Measurements from ENCODE around the gene ATP2A3.

ATP2A3 gene

DNA sequence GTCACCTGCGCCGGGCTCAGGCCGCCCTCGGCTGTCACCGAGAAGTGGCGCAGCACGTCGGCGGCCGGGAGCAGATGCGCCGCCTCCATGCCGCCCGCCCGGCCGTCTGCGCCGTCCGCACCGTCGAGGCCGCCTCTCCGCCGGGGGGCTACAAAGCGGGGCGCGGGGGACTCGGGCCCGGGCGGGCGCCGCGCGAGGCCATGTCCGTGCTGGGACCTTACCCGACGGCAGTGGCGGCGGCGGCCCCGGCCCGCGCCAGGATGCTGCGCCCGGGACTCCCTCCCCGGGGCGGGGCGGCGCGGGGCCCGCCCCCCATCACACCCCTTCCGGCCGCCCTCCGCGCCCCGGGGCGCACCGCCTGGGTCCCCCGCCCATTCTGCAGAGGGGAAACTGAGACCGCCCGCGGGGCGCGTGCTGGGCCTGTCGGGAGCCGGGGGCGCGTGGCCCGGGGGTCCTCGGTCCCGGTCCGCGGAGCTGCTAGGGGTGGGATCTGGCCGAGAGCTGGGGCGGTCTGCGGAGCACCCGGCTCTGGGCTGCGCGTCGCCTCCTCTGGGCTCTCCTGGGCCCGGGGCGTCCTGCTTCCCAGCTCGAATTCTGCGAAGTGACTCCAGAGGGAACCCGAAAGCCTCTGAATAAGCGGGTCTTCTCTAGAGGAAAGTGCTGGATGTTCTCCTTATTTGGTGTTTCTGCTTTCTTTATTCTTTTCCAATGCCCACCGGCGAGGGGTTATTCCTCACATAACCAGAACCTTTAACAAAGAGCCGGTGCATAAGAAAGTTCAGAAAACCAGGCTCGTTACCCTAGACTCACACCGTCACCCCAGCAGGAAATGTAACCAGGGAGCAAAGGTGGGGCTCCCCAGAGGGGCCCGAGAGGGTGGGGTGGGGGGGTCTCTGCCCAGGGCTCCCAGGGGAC is at the start of gene ATP2A3:
ATP2A3 (minus strand) TSS at position 235 of the 915 bp plus-strand sequence; CDS start at position 89, 146 bp downstream.
- Histone ChIP-seq H3K4me1 (ENCODE audit: control insufficient read depth, insufficient read depth, low read length) (peaks cover 65% of the 10 kb centered on the region), H3K27me3 (ENCODE audit: control insufficient read depth, insufficient read depth, low read length) (no peaks in the 10 kb centered on the region), H3K9ac (ENCODE audit: low read length) (peak within 1 kb of the TSS; percentile 79), H3K36me3 (ENCODE audit: control insufficient read depth, insufficient read depth, low read length) (no peaks in the 10 kb centered on the region), H3K9me3 (ENCODE audit: control insufficient read depth, low read length) (no peaks in the 10 kb centered on the region), H3K4me3 (ENCODE audit: low read length) (peak within 1 kb of the TSS; percentile 75)

DNA sequence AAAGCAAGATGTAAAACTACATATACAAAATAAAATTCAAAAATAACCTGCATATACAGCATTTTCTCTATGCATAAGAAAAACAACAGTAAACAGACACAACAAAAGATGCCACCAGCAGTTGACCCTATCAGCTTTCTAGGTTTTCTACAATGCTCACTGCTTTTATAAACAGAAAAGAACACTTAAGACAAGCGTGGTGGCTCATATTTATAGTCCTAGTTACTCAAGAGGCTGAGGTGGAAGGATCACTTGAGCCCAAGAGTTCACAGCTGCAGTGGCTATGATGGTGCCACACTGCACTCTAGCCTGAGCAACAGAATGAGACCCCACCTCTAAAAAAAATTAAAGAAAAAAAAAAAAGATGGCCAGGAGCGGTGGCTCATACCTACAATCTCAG is 46.5 kb upstream of the ATP2A3 start:
- no peak overlapping the region for H3K4me3 ChIP-seq (ENCODE audit: low read length)
- H3K27me3 ChIP-seq (ENCODE audit: control insufficient read depth, insufficient read depth, low read length) = no peaks in the 10 kb centered on the region
- peaks cover 15% of the 10 kb centered on the region for H3K4me1 ChIP-seq (ENCODE audit: control insufficient read depth, insufficient read depth, low read length)
- peaks cover 41% of the 10 kb centered on the region for H3K36me3 ChIP-seq (ENCODE audit: control insufficient read depth, insufficient read depth, low read length)
- no peak overlapping the region for H3K9ac ChIP-seq (ENCODE audit: low read length)
- no peaks in the 10 kb centered on the region for H3K9me3 ChIP-seq (ENCODE audit: control insufficient read depth, low read length)

DNA sequence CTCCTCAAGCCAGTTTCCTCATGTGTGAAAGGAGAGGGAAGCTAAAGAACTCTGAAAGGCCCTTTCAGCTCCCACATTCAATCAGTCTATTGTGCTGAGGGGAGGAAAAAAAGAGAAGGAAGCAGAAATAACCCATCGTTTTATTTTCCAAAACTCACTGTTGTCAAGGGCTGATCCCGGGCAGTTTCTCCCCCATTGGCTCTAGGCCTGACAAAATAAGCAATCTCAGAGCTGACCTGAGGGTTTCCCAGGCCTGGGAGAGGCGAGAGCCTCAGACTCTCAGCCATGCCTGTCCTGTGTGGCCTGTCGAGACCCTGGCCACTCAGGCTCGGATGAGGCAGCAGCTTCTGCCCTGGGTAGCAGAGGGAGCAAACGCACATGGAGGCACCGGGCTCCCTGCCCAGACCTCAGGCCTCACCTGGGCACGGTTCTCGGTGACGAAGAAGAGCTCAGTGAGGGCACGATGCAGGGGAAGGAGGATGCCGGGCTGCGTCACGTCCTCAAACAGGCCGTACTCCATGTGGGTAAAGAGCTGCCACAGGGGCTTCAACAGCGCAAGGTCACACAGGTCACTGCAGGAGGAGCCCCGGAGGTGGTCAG is 45.0 kb upstream of the ATP2A3 start:
- Histone ChIP-seq H3K27me3 (ENCODE audit: control insufficient read depth, insufficient read depth, low read length) (no peaks in the 10 kb centered on the region), H3K36me3 (ENCODE audit: control insufficient read depth, insufficient read depth, low read length) (peaks cover 35% of the 10 kb centered on the region), H3K9me3 (ENCODE audit: control insufficient read depth, low read length) (no peaks in the 10 kb centered on the region), H3K4me3 (ENCODE audit: low read length) (no peak overlapping the region), H3K9ac (ENCODE audit: low read length) (no peak overlapping the region), H3K4me1 (ENCODE audit: control insufficient read depth, insufficient read depth, low read length) (peaks cover 29% of the 10 kb centered on the region)

DNA sequence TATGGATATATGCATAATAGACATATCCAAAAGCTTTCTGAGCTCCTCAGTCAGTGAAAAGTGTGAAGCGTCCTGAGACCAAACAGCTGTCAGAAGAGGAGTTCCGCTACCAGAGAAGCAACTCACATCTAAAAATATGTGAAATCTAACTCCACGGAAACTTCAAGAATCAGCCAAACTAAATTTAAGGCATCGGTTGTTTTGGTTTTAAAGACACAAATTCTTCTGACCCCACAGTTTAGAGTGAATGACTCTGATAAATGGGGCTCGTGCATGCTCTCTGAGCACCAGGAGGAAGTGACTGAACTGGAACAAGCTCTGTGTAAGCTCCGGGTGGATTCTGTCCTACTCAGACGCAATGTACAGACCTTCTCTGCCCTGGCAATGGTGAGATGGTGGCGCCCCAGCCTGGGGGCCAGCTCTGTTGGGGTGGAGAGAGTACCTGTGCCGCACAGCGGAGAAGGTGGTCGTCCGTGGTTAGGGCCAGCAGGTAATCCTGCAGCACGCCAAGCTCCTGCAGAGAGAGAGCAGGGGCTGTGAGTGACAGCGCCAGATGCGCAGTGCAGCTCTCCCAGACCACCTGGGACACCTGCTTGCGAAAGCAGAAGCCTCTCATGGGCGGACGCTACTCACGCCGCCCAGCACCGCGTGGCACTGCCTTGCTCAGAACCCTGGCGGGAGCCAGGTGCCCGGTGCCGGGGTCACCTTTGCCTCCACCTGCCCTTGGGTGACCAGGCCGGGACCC is 44.4 kb upstream of the ATP2A3 start:
- Histone ChIP-seq H3K27me3 (ENCODE audit: control insufficient read depth, insufficient read depth, low read length) (no peaks in the 10 kb centered on the region), H3K4me3 (ENCODE audit: low read length) (no peak overlapping the region), H3K9me3 (ENCODE audit: control insufficient read depth, low read length) (no peaks in the 10 kb centered on the region), H3K36me3 (ENCODE audit: control insufficient read depth, insufficient read depth, low read length) (peaks cover 31% of the 10 kb centered on the region), H3K9ac (ENCODE audit: low read length) (no peak overlapping the region), H3K4me1 (ENCODE audit: control insufficient read depth, insufficient read depth, low read length) (peaks cover 36% of the 10 kb centered on the region)

DNA sequence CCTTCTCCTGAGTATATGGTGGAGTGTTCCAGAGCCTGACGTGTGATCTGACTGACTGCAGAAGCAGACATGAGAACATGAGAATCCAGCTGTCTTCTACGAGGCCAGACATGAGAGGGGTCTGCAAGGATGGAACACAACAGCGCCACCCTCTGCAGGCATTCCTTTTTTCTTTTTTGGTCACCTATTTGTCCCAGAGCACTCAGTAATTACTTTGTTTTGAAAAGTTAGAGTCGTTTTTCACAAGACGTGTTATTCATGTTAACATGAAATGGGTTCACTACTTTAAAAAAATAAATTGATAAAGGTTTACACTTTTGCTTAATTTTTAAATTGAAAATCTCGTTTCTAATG is 43.8 kb upstream of the ATP2A3 start:
- no peak overlapping the region for H3K9ac ChIP-seq (ENCODE audit: low read length)
- H3K4me3 ChIP-seq (ENCODE audit: low read length) = no peak overlapping the region
- H3K9me3 ChIP-seq (ENCODE audit: control insufficient read depth, low read length) = no peaks in the 10 kb centered on the region
- H3K4me1 ChIP-seq (ENCODE audit: control insufficient read depth, insufficient read depth, low read length) = peaks cover 42% of the 10 kb centered on the region
- H3K36me3 ChIP-seq (ENCODE audit: control insufficient read depth, insufficient read depth, low read length) = peaks cover 31% of the 10 kb centered on the region
- no peaks in the 10 kb centered on the region for H3K27me3 ChIP-seq (ENCODE audit: control insufficient read depth, insufficient read depth, low read length)

DNA sequence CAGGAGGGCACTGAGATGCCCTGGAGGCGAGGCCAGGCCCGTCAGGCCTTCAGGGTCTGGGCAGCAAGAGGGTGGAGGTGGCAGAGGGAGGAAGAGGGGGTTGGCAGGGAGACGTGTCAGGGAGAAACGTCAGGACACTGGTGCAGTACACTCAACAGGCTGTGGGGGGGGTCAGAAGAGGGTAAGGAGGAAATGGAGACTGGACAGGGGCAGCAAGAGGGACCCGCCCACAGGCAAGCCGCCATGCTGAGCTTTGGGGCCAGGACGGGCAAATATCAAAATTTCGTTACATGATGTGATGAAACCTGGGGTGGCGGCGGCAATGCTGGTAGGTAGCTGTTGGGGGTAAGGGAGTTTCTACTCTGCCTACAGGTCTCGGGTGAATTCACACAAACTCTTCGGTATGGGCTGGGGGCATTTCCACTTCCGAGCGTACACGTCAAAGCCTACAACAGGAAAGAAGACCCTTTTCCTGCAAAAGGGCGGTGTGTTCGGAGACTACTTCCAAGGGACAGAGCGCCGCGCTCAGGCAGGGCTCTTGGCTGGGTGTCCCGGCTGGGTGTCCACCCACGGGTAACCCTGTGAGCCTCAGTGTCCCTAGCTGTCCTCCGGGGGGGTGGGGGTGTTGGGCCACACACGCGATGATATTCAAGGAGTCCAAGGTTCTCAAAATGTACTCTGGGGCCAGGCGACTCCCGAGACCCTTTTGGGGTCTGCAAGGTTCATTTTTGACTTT is 43.3 kb upstream of the ATP2A3 start:
- H3K36me3 ChIP-seq (ENCODE audit: control insufficient read depth, insufficient read depth, low read length) = peaks cover 31% of the 10 kb centered on the region
- peaks cover 47% of the 10 kb centered on the region for H3K4me1 ChIP-seq (ENCODE audit: control insufficient read depth, insufficient read depth, low read length)
- H3K9ac ChIP-seq (ENCODE audit: low read length) = peak overlapping the region; percentile 4
- H3K27me3 ChIP-seq (ENCODE audit: control insufficient read depth, insufficient read depth, low read length) = no peaks in the 10 kb centered on the region
- H3K9me3 ChIP-seq (ENCODE audit: control insufficient read depth, low read length) = no peaks in the 10 kb centered on the region
- no peak overlapping the region for H3K4me3 ChIP-seq (ENCODE audit: low read length)

DNA sequence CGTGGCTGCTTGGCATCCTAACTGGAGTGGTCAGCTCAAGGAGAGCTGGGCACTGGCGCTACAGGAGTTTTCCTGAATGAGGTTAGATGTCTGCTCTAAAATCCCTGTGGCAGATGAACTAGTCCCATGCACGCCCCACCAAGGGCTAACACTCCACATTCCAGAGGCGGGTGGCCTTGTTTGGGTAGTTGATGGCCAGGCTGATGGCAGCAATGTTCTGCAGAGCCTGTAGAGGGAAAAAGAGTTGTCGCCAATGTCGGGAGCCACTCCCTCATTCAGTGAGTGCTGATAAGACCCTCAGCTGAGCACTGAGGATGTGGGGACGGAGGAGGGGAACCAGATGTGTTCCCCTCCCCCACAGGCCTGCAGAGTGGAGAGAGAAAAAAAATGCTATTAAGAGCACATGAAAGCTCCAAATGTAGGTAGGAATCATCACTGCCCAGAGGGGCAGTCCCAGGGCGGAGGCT is 42.5 kb upstream of the ATP2A3 start:
- no peaks in the 10 kb centered on the region for H3K27me3 ChIP-seq (ENCODE audit: control insufficient read depth, insufficient read depth, low read length)
- H3K4me1 ChIP-seq (ENCODE audit: control insufficient read depth, insufficient read depth, low read length) = peaks cover 54% of the 10 kb centered on the region
- H3K9ac ChIP-seq (ENCODE audit: low read length) = no peak overlapping the region
- no peaks in the 10 kb centered on the region for H3K9me3 ChIP-seq (ENCODE audit: control insufficient read depth, low read length)
- H3K36me3 ChIP-seq (ENCODE audit: control insufficient read depth, insufficient read depth, low read length) = peaks cover 31% of the 10 kb centered on the region
- H3K4me3 ChIP-seq (ENCODE audit: low read length) = no peak overlapping the region

DNA sequence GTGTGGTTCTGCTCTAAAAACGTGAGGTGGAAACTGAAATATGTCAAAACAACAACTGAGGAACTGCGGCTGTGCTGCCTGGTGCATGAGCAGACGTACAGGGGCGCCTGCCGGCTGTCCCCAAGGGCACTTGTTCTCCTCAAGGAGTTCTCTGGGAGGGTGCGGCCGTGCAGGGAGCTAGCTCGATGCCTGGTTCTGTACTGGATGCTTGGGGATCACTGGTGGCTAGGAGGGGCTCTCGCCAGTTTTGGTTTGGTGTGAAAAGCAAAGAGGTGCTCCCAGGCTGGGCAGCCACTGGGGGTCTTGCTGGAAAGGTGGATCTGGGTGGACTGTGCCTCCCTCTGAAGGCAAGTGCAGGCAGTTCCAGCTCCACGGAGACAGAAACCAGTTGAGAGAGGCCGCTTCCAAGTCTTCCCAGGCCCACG is 41.9 kb upstream of the ATP2A3 start:
- H3K36me3 ChIP-seq (ENCODE audit: control insufficient read depth, insufficient read depth, low read length) = peaks cover 31% of the 10 kb centered on the region
- H3K4me3 ChIP-seq (ENCODE audit: low read length) = no peak overlapping the region
- no peaks in the 10 kb centered on the region for H3K27me3 ChIP-seq (ENCODE audit: control insufficient read depth, insufficient read depth, low read length)
- no peak overlapping the region for H3K9ac ChIP-seq (ENCODE audit: low read length)
- no peaks in the 10 kb centered on the region for H3K9me3 ChIP-seq (ENCODE audit: control insufficient read depth, low read length)
- peaks cover 54% of the 10 kb centered on the region for H3K4me1 ChIP-seq (ENCODE audit: control insufficient read depth, insufficient read depth, low read length)

DNA sequence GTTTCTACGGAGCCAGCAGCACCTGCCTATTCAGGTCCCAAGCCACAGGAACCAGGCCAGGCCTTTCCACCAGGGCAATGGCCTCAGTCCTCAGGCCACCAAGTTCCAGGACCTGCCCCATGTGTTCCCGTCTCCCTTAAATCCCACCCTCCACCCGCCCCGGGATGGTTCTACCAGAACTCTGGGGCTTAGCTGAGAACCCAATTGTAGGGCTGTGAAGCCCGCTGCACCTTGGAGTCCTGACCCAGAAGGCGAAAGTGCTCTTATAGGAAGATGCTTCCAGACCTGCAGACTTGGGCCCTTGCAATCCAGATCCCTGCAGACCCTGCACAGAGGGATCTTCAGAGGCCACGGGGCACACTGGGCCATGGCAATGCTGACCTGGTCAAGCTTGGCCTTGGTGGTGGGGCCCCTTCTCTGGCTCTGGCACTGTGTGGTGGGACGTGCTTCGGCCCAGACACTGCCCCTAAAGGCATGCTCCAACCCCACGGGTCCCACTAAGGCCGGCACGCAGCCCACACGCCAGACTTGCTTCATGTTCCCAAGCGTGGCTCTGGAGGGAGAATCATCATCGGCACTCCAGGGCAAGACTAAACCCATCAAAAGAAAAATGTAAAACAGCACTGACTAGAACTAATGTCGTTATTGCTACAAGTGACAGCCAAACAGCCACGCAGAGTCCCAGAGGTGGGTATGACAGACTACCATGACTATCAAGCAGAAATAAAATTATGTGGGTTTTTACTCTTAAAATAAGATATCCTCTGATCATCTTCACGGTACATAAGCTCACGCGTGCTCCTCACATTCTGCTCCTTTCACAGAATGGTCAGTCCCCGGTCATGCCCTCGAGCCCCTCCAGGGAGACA is 41.3 kb upstream of the ATP2A3 start:
- H3K9me3 ChIP-seq (ENCODE audit: control insufficient read depth, low read length) = no peaks in the 10 kb centered on the region

DNA sequence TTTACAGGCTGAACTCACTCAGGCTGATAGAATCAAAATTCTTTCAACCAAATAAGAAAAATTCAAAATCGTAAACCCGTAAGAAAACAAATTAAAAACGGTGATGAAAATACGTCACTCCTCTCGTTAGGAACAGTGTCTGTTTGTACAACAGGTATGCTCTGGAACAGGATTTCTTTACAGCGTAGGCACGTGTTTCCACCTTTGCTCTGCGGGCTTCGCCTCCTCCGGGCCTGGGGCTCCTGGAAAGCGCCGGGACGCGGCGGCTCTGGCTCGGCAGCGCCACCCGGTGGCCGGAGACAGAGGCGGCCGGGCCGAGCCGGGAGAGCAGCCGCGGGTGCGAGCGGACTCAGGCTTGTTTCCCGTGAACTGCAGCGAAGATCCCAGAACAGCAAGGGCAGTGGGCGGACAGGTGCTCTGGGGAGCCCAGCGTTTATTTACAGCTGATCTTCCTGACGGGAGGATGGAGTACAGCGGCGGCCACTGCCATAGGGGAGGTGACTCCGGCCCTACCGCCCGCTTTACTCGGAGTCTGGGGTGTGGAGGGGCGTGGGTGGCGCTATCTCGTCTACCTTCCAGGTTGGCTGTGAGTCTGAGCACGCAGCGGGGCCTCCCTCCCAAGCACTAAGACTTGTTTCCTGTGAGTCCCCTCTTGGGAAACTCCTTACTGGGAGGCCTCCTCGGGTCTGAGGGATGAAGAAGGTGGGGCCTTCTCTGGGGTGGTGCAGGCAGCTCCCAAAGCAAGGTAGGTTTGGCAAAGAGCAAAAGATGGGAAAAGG is 40.5 kb upstream of the ATP2A3 start:
- peaks cover 30% of the 10 kb centered on the region for H3K36me3 ChIP-seq (ENCODE audit: control insufficient read depth, insufficient read depth, low read length)
- peaks cover 3% of the 10 kb centered on the region for H3K27me3 ChIP-seq (ENCODE audit: control insufficient read depth, insufficient read depth, low read length)
- H3K9me3 ChIP-seq (ENCODE audit: control insufficient read depth, low read length) = no peaks in the 10 kb centered on the region
- H3K4me3 ChIP-seq (ENCODE audit: low read length) = no peak overlapping the region
- H3K9ac ChIP-seq (ENCODE audit: low read length) = peak overlapping the region; percentile 69
- H3K4me1 ChIP-seq (ENCODE audit: control insufficient read depth, insufficient read depth, low read length) = peaks cover 54% of the 10 kb centered on the region

More for the DNA sequence above, 41.3 kb upstream of the ATP2A3 start:
- Histone ChIP-seq H3K27me3 (ENCODE audit: control insufficient read depth, insufficient read depth, low read length) (peaks cover 3% of the 10 kb centered on the region), H3K4me1 (ENCODE audit: control insufficient read depth, insufficient read depth, low read length) (peaks cover 54% of the 10 kb centered on the region), H3K9ac (ENCODE audit: low read length) (peak overlapping the region; percentile 69), H3K4me3 (ENCODE audit: low read length) (no peak overlapping the region), H3K36me3 (ENCODE audit: control insufficient read depth, insufficient read depth, low read length) (peaks cover 31% of the 10 kb centered on the region)
